SK-N-SH (cell line): ENCODE data around the gene ARHGAP31. TPM values are rescaled to one million over a fixed set of nuclear protein-coding genes. Genes with fewer than 3 reads are reported as not detected.
A peak's percentile ranks its signal among the peaks of the same experiment; 100 is the strongest.

Experiments used
- CTCF ChIA-PET: fragments of 300-600, 350-600 bp; formaldehyde crosslinking; extraction: SDS; loops from one replicate; lab custom pipeline; 2021; lab: Yijun Ruan, JAX
- POLR2A ChIA-PET: fragments of 350-600 bp; sonication (Branson Sonifier 250); formaldehyde crosslinking; extraction: SDS; loops from one replicate; lab custom pipeline; 2020; ENCODE audit warnings: antibody characterized with exemption, inconsistent platforms; lab: Yijun Ruan, JAX
- DNase-seq: peaks from one replicate; pipeline ENCODE4 v3.0.0; 2012
- H2AFZ ChIP-seq: fragments of 200-600 bp; sonication (generic); 2 replicates; pipeline ENCODE4 v1.8.1; 2016; ENCODE audit warnings: antibody characterized with exemption, mild to moderate bottlenecking, low read depth
- H3F3A ChIP-seq: fragments of 200-600 bp; sonication (generic); replicated peaks from 2 replicates; pipeline ENCODE3; 2016; ENCODE audit warnings: antibody characterized with exemption, mild to moderate bottlenecking; ENCODE audit not compliant: insufficient read depth
- H3K27ac ChIP-seq, 2 experiments: fragments of 200-500 bp in 1 of 2; fragments of 200-600 bp in 1 of 2; sonication (Bioruptor generic) in 1 of 2; sonication (generic), shearing (Covaris generic) in 1 of 2; 2 replicates each; pipeline versions ENCODE4 v1.5.1 to v1.6.1; 2014 to 2016; ENCODE audit warnings: low read depth in 2 of 2, inconsistent platforms in 1 of 2, low read length in 1 of 2, mild to moderate bottlenecking in 1 of 2, mixed read lengths in 1 of 2
- H3K27me3 ChIP-seq: fragments of 200-600 bp; sonication (generic), shearing (Covaris generic); 2 replicates; pipeline ENCODE4 v1.6.1; 2016; ENCODE audit warnings: mixed run types; ENCODE audit not compliant: insufficient read depth
- H3K36me3 ChIP-seq, 2 experiments: fragments of 200-500 bp in 1 of 2; fragments of 200-600 bp in 1 of 2; sonication (Bioruptor generic) in 1 of 2; sonication (generic) in 1 of 2; replicated peaks in 1 of 2; 2 replicates each; pipeline versions ENCODE3 to v1.5.1; 2014 to 2016; ENCODE audit warnings: low read length in 1 of 2, mild to moderate bottlenecking in 1 of 2; ENCODE audit not compliant: insufficient read depth in 2 of 2, control insufficient read depth in 1 of 2
- H3K4me1 ChIP-seq, 2 experiments: fragments of 200-500 bp in 1 of 2; fragments of 200-600 bp in 1 of 2; sonication (Bioruptor generic) in 1 of 2; sonication (generic), shearing (Covaris generic) in 1 of 2; 2 replicates each; pipeline versions ENCODE4 v1.5.1 to v1.6.1; 2014 to 2016; ENCODE audit warnings: low read depth in 1 of 2, low read length in 1 of 2, mixed run types in 1 of 2; ENCODE audit not compliant: insufficient read depth in 2 of 2, control insufficient read depth in 1 of 2
- H3K4me2 ChIP-seq: fragments of 200-600 bp; sonication (generic), shearing (Covaris generic); 2 replicates; pipeline ENCODE4 v1.6.1; 2017; ENCODE audit warnings: mixed run types
- H3K4me3 ChIP-seq, 2 experiments: fragments of 200-500 bp in 1 of 2; fragments of 200-600 bp in 1 of 2; sonication (Bioruptor generic) in 1 of 2; sonication (generic), shearing (Covaris generic) in 1 of 2; 2 replicates each; pipeline versions ENCODE4 v1.5.1 to v1.8.1; 2014 to 2016; ENCODE audit warnings: low read depth in 2 of 2, inconsistent platforms in 1 of 2, low read length in 1 of 2, mild to moderate bottlenecking in 1 of 2, mixed read lengths in 1 of 2, moderate library complexity in 1 of 2
- H3K79me2 ChIP-seq: fragments of 200-600 bp; sonication (generic); 2 replicates; pipeline ENCODE4 v1.8.1; 2017; ENCODE audit warnings: mild to moderate bottlenecking; ENCODE audit not compliant: insufficient read depth
- H3K9ac ChIP-seq: fragments of 200-600 bp; sonication (generic); 2 replicates; pipeline ENCODE4 v1.6.1; 2017; ENCODE audit warnings: mixed run types
- H3K9me2 ChIP-seq: fragments of 200-600 bp; sonication (generic); 2 replicates; pipeline ENCODE4 v1.6.1; 2017; ENCODE audit warnings: mixed run types
- H3K9me3 ChIP-seq: fragments of 200-600 bp; sonication (generic); 2 replicates; pipeline ENCODE4 v1.6.1; 2017; ENCODE audit warnings: mixed run types, mild to moderate bottlenecking, moderate library complexity
- H4K20me1 ChIP-seq: fragments of 200-600 bp; sonication (generic); 2 replicates; pipeline ENCODE4 v1.6.1; 2017; ENCODE audit warnings: mild to moderate bottlenecking, mixed run types; ENCODE audit not compliant: insufficient read depth
- CTCF ChIP-seq: fragments of 200-600 bp; sonication (generic); IDR thresholded peaks from 2 replicates; pipeline ENCODE4 v1.6.1; 2017; ENCODE audit warnings: antibody characterized with exemption, mild to moderate bottlenecking, moderate library complexity
- ELF1 ChIP-seq: IDR thresholded peaks from 2 replicates; pipeline ENCODE4 v1.4.0; 2012
- FOSL2 ChIP-seq: IDR thresholded peaks from 2 replicates; pipeline ENCODE4 v1.4.0; 2012; ENCODE audit warnings: low read depth, mild to moderate bottlenecking, moderate library complexity, borderline replicate concordance
- GATA2 ChIP-seq: sonication (generic); formaldehyde crosslinking; IDR thresholded peaks from 2 replicates; pipeline ENCODE4 v1.5.0; 2020; ENCODE audit warnings: mild to moderate bottlenecking, missing genetic modification reagents
- IRF3 ChIP-seq: fragments of 150-350 bp; IDR thresholded peaks from 2 replicates; pipeline ENCODE4 v1.6.1; 2016; ENCODE audit warnings: mild to moderate bottlenecking, low read depth, low read length
- MAX ChIP-seq: IDR thresholded peaks from 2 replicates; pipeline ENCODE4 v1.4.0; 2012; ENCODE audit warnings: low read depth
- MEF2A ChIP-seq: IDR thresholded peaks from 2 replicates; pipeline ENCODE4 v1.4.0; 2012; ENCODE audit warnings: low read depth, borderline replicate concordance
- MXI1 ChIP-seq: IDR thresholded peaks from 2 replicates; pipeline ENCODE4 v1.6.1; 2012; ENCODE audit warnings: mild to moderate bottlenecking, low read depth, low read length, improper control_type of control experiment
- PBX3 ChIP-seq: IDR thresholded peaks from 2 replicates; pipeline ENCODE4; 2012
- POLR2AphosphoS5 ChIP-seq: IDR thresholded peaks from 2 replicates; pipeline ENCODE4 v1.6.1; 2012; ENCODE audit warnings: low read depth, low read length
- RFX5 ChIP-seq: IDR thresholded peaks from 2 replicates; pipeline ENCODE4 v1.6.1; 2012; ENCODE audit warnings: mild to moderate bottlenecking, improper control_type of control experiment, low read length
- RXRA ChIP-seq: IDR thresholded peaks from 2 replicates; pipeline ENCODE4 v1.4.0; 2012; ENCODE audit warnings: low read depth, mild to moderate bottlenecking, borderline replicate concordance
- SMC3 ChIP-seq: IDR thresholded peaks from 2 replicates; pipeline ENCODE4 v1.6.1; 2012; ENCODE audit warnings: low read depth, low read length, improper control_type of control experiment
- USF2 ChIP-seq: fragments of 150-350 bp; IDR thresholded peaks from 2 replicates; pipeline ENCODE4 v1.6.1; 2017; ENCODE audit warnings: antibody characterized with exemption, low read length, low read depth, borderline replicate concordance
- WGBS: methylation state at CpG from one replicate; pipeline ENCODE4 v1.1.6; 2017; ENCODE audit warnings: low lambda C conversion rate; 5-methylcytosine and 5-hydroxymethylcytosine counted together
- polyA plus RNA-seq, 3 experiments: library from polyadenylated mRNA; depleted of rRNA; stranded (reverse); fragments of >200 nt; gene quantifications; 2 replicates each; pipeline ENCODE4 v1.2.3, GENCODE V29; 2012

The ARHGAP31 gene
- polyA plus RNA-seq, 1 of the 3 experiments (the other 2 are of a cell fraction) = 4.4 TPM

- Histone ChIP-seq H3K9ac (no peak overlapping the region), H3K27me3 (no peaks in the 10 kb centered on the region), H3K36me3 (peaks cover 15 to 30% of the 10 kb centered on the region in 2 experiments), H4K20me1 (no peaks in the 10 kb centered on the region), H2AFZ (no peak overlapping the region), H3K4me2 (no peak overlapping the region), H3F3A (peaks cover 6% of the 10 kb centered on the region), H3K27ac (peak overlapping the region in 1 of 2 experiments; percentile 61; a peak in 1 of 4 replicates), H3K9me3 (no peaks in the 10 kb centered on the region), H3K79me2 (peaks cover 97% of the 10 kb centered on the region), H3K9me2 (no peaks in the 10 kb centered on the region), H3K4me3 (no peak overlapping the region), H3K4me1 (peaks cover 27 to 57% of the 10 kb centered on the region in 2 experiments; a peak in 3 of 4 replicates)
- WGBS = 73% methylated on average over 5 of the region's 5 CpGs
- TF ChIP-seq ELF1 (no peak), POLR2AphosphoS5 (no peak), SMC3 (no peak), CTCF (no peak), IRF3 (no peak), MEF2A (no peak), MAX (no peak), FOSL2 (no peak), MXI1 (no peak), RXRA (no peak), USF2 (no peak), PBX3 (no peak), GATA2 (CRISPR knock-in tag) (no peak), RFX5 (no peak)
- ChIA-PET CTCF (interaction anchor here (1.0 to 1.5 kb wide), 2 partner anchors 9 to 21 kb away, joined by 3 to 4 read pairs; no protein-coding TSS in a partner anchor), POLR2A (interaction anchor here (0.6 to 1.2 kb wide), 3 partner anchors 31 to 948 kb away, joined by 3 to 4 read pairs (median 3); no protein-coding TSS in a partner anchor)
- no peak for DNase-seq
These were observed 6.8 kb downstream of the ARHGAP31 start for GRCh38 chr3:119300991-119301391.
